Glutamatergic neuron (in vitro differentiated cells): ENCODE results near the gene BTBD9. TPM values are rescaled to one million over a fixed set of nuclear protein-coding genes. Genes with fewer than 3 reads are reported as not detected.
A peak's percentile ranks its signal among the peaks of the same experiment; 100 is the strongest.

ENCODE experiments used
- DNase-seq: peaks from one replicate; pipeline ENCODE4 v3.0.0; 2022
- H3K27ac Mint-ChIP-seq: one replicate; pipeline ENCODE4 v1.8.0; 2020; ENCODE audit warnings: mild to moderate bottlenecking, mixed read lengths, inconsistent platforms; ENCODE audit not compliant: unreplicated experiment
- H3K27me3 Mint-ChIP-seq: one replicate; pipeline ENCODE4 v1.8.0; 2020; ENCODE audit warnings: mild to moderate bottlenecking, moderate library complexity, mixed read lengths, inconsistent platforms; ENCODE audit not compliant: unreplicated experiment
- H3K36me3 Mint-ChIP-seq: one replicate; pipeline ENCODE4 v1.8.0; 2020; ENCODE audit warnings: mild to moderate bottlenecking, mixed read lengths, inconsistent platforms; ENCODE audit not compliant: unreplicated experiment
- H3K4me1 Mint-ChIP-seq: one replicate; pipeline ENCODE4 v1.8.0; 2020; ENCODE audit warnings: mild to moderate bottlenecking, low read depth, mixed read lengths, inconsistent platforms; ENCODE audit not compliant: unreplicated experiment
- H3K4me3 Mint-ChIP-seq: one replicate; pipeline ENCODE4 v1.8.0; 2020; ENCODE audit warnings: mild to moderate bottlenecking, mixed read lengths, inconsistent platforms; ENCODE audit not compliant: unreplicated experiment
- H3K9me3 Mint-ChIP-seq: one replicate; pipeline ENCODE4 v1.8.0; 2020; ENCODE audit warnings: mild to moderate bottlenecking, moderate library complexity, mixed read lengths, inconsistent platforms; ENCODE audit not compliant: unreplicated experiment
- CTCF ChIP-seq: fragments of 200-600 bp; sonication (generic); IDR thresholded peaks from one replicate; pipeline ENCODE4 v1.5.0; 2021; ENCODE audit not compliant: partially characterized antibody, unreplicated experiment
- total RNA-seq: library from RNA; stranded (reverse); fragmentation: NEBNext Ultra II Directional; extraction: Animal tissue kit (Norgen Biotek cat#: 25700); gene quantifications from one replicate; pipeline ENCODE4 v1.2.1, GENCODE V29; 2021; ENCODE audit not compliant: unreplicated experiment

Gene BTBD9
- total RNA-seq, 1 donor from 2014 or later = 18.8 TPM

GRCh38 chr6:38183856-38184584, 455.7 kb downstream of the BTBD9 start:
- no peak for TF ChIP-seq CTCF
- peaks cover 10% of the 10 kb centered on the region for H3K9me3 Mint-ChIP-seq
- no peak for DNase-seq
- H3K36me3 Mint-ChIP-seq = no peaks in the 10 kb centered on the region
- H3K27ac Mint-ChIP-seq = peak overlapping the region; percentile 57
- H3K4me1 Mint-ChIP-seq = peaks cover 70% of the 10 kb centered on the region
- H3K4me3 Mint-ChIP-seq = no peak overlapping the region
- peaks cover 12% of the 10 kb centered on the region for H3K27me3 Mint-ChIP-seq

GRCh38 chr6:38182426-38182825, 457.3 kb downstream of the BTBD9 start:
- Mint-ChIP-seq H3K4me3 (no peak overlapping the region), H3K27ac (no peak overlapping the region), H3K4me1 (peaks cover 61% of the 10 kb centered on the region), H3K9me3 (peaks cover 6% of the 10 kb centered on the region), H3K27me3 (peaks cover 4% of the 10 kb centered on the region), H3K36me3 (no peaks in the 10 kb centered on the region)
- no peak for TF ChIP-seq CTCF
- DNase-seq = no peak

GRCh38 chr6:38180586-38180985, 459.1 kb downstream of the BTBD9 start:
- Mint-ChIP-seq H3K27ac (peak overlapping the region; percentile 15), H3K4me3 (peak overlapping the region; percentile 13), H3K4me1 (peaks cover 64% of the 10 kb centered on the region), H3K27me3 (peaks cover 2% of the 10 kb centered on the region), H3K9me3 (peaks cover 6% of the 10 kb centered on the region), H3K36me3 (no peaks in the 10 kb centered on the region)
- DNase-seq = no peak
- TF ChIP-seq CTCF = no peak

GRCh38 chr6:38179794-38180430, 459.8 kb downstream of the BTBD9 start:
- Mint-ChIP-seq H3K36me3 (no peaks in the 10 kb centered on the region), H3K4me3 (no peak overlapping the region), H3K9me3 (peaks cover 6% of the 10 kb centered on the region), H3K27me3 (peaks cover 2% of the 10 kb centered on the region), H3K4me1 (peaks cover 61% of the 10 kb centered on the region), H3K27ac (no peak overlapping the region)
- no peak for DNase-seq
- no peak for TF ChIP-seq CTCF

- Mint-ChIP-seq H3K4me3 (no peak overlapping the region), H3K36me3 (no peaks in the 10 kb centered on the region), H3K4me1 (peaks cover 58% of the 10 kb centered on the region), H3K27me3 (peaks cover 2% of the 10 kb centered on the region), H3K27ac (no peak overlapping the region), H3K9me3 (peaks cover 6% of the 10 kb centered on the region)
- TF ChIP-seq CTCF = no peak
- DNase-seq = no peak
These were observed 460.4 kb downstream of the BTBD9 start for GRCh38 chr6:38179300-38179699.
